ENCODE results near the gene KNCN. TPM values are rescaled to one million over a fixed set of nuclear protein-coding genes. Genes with fewer than 3 reads are reported as not detected.

Gene KNCN
- total RNA-seq, 2 donors from 2014 or later = not detected

- DNase-seq (ENCODE audit: low spot score) = no peak
- no peak overlapping the region for H3K27ac ChIP-seq
- no peak overlapping the region for H3K4me3 ChIP-seq
- H3K27me3 ChIP-seq = no peaks in the 10 kb centered on the region
- H3K4me1 ChIP-seq = no peaks in the 10 kb centered on the region
- no peak for TF ChIP-seq CTCF (IDR thresholded peaks at IDR 0.05)
- no peaks in the 10 kb centered on the region for H3K36me3 ChIP-seq
- H3K9me3 ChIP-seq = no peaks in the 10 kb centered on the region
Observed at GRCh38 chr1:46515576-46515975, 35.9 kb downstream of the KNCN start.

- no peak overlapping the region for H3K27ac ChIP-seq
- no peaks in the 10 kb centered on the region for H3K27me3 ChIP-seq
- DNase-seq (ENCODE audit: low spot score) = no peak
- no peaks in the 10 kb centered on the region for H3K36me3 ChIP-seq
- no peaks in the 10 kb centered on the region for H3K9me3 ChIP-seq
- no peaks in the 10 kb centered on the region for H3K4me1 ChIP-seq
- H3K4me3 ChIP-seq = no peak overlapping the region
- no peak for TF ChIP-seq CTCF (IDR thresholded peaks at IDR 0.05)
Observed at GRCh38 chr1:46513536-46513935, 37.9 kb downstream of the KNCN start.

GRCh38 chr1:46512792-46513190, 38.7 kb downstream of the KNCN start:
- H3K36me3 ChIP-seq = no peaks in the 10 kb centered on the region
- no peak overlapping the region for H3K27ac ChIP-seq
- H3K4me3 ChIP-seq = no peak overlapping the region
- DNase-seq (ENCODE audit: low spot score) = no peak
- no peaks in the 10 kb centered on the region for H3K4me1 ChIP-seq
- TF ChIP-seq CTCF (IDR thresholded peaks at IDR 0.05) = no peak
- H3K9me3 ChIP-seq = no peaks in the 10 kb centered on the region
- H3K27me3 ChIP-seq = no peaks in the 10 kb centered on the region

GRCh38 chr1:46512135-46512791, 39.2 kb downstream of the KNCN start:
- TF ChIP-seq CTCF (IDR thresholded peaks at IDR 0.05) = no peak
- Histone ChIP-seq H3K4me1 (no peaks in the 10 kb centered on the region), H3K4me3 (no peak overlapping the region), H3K9me3 (no peaks in the 10 kb centered on the region), H3K36me3 (no peaks in the 10 kb centered on the region), H3K27ac (no peak overlapping the region), H3K27me3 (no peaks in the 10 kb centered on the region)
- DNase-seq (ENCODE audit: low spot score) = no peak

GRCh38 chr1:46510998-46511365, 40.5 kb downstream of the KNCN start:
- no peak overlapping the region for H3K4me3 ChIP-seq
- H3K9me3 ChIP-seq = no peaks in the 10 kb centered on the region
- H3K27me3 ChIP-seq = no peaks in the 10 kb centered on the region
- H3K36me3 ChIP-seq = no peaks in the 10 kb centered on the region
- H3K27ac ChIP-seq = no peak overlapping the region
- DNase-seq (ENCODE audit: low spot score) = no peak
- H3K4me1 ChIP-seq = no peaks in the 10 kb centered on the region
- TF ChIP-seq CTCF (IDR thresholded peaks at IDR 0.05) = no peak

GRCh38 chr1:46510341-46510997, 41.0 kb downstream of the KNCN start:
- Histone ChIP-seq H3K4me3 (no peak overlapping the region), H3K9me3 (no peaks in the 10 kb centered on the region), H3K36me3 (no peaks in the 10 kb centered on the region), H3K27ac (no peak overlapping the region), H3K4me1 (no peaks in the 10 kb centered on the region), H3K27me3 (no peaks in the 10 kb centered on the region)
- TF ChIP-seq CTCF (IDR thresholded peaks at IDR 0.05) = no peak
- no peak for DNase-seq (ENCODE audit: low spot score)

All from right atrium auricular region (tissue), 2 donors.